Heart left ventricle (tissue), 13 donors: ENCODE results near the gene DIRAS2.

Experiments
- POLR2A ChIP-seq, 2 donors: fragments of 450-650 bp; IDR thresholded peaks; one replicate each; pipeline ENCODE4 v1.6.1; 2017; ENCODE audit warnings: antibody characterized with exemption in 2 of 2, mild to moderate bottlenecking in 2 of 2, moderate library complexity in 2 of 2
- TF ChIP-seq, protein P1 (sequence below), 12 donors: fragments of 200-600 bp; sonication (generic) in 4 of 12; IDR thresholded peaks; one replicate each; pipeline versions ENCODE4 v1.5.0 to v1.8.0; 2018 to 2022; ENCODE audit warnings: antibody characterized with exemption in 12 of 12, mild to moderate bottlenecking in 5 of 12
- donor health status: ischemic (EF 13 %, LVEDD 7.1; RV severe dilation, severe dysfunction).
- donor health status: DM: no; HTN: yes; CAD: no.
- donor health status: DM: no; HTN: no; CAD: no.
- donor health status: ischemic (EF 25% LVEDD 6.9; RV normal size, moderate dysfunction).
- donor health status: ischemic (EF 25% LVEDD 5.7; RV mildly dilated, moderate dysfunction).
- donor health status: ischemic (EF 35%, LVEDD 5.7; RV mildly dilated, moderate dysfunction).
- donor health status: nonischemic (EF 11% LVEDD 7.7; RV severe dilation, severe dysfunction).
- donor health status: DM: yes; HTN: yes; CAD: no.
- donor health status: PGD.
- donor health status: ischemic (EF 29% LVEDD 5.4; RV normal size, mild dysfunction).
- donor health status: nonischemic (EF 23%, LVEDD 6.1; RV moderate dilation, normal function).

DNA sequence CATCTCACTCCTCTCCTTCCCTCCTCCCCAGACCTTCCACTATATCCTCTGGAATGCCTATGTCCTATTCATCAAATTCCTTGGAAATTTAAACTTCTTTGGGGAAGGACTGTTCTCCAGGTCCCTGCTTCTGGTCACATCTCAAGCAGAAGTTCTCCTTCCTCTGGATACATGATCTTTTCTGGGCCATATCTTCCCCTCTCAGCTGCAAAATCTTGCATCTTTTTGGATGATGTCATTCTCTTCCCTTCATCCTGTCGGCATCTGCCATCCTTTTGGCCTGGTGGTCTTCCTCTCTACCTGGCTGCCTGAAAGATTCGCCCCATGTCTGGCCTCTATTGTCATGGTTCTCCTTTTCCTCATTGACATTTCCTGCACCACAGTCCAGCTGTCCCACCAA is 5.2 kb upstream of the DIRAS2 start:
- no peak for TF ChIP-seq POLR2A (IDR thresholded peaks at IDR 0.05)
- TF ChIP-seq, protein P1, sequence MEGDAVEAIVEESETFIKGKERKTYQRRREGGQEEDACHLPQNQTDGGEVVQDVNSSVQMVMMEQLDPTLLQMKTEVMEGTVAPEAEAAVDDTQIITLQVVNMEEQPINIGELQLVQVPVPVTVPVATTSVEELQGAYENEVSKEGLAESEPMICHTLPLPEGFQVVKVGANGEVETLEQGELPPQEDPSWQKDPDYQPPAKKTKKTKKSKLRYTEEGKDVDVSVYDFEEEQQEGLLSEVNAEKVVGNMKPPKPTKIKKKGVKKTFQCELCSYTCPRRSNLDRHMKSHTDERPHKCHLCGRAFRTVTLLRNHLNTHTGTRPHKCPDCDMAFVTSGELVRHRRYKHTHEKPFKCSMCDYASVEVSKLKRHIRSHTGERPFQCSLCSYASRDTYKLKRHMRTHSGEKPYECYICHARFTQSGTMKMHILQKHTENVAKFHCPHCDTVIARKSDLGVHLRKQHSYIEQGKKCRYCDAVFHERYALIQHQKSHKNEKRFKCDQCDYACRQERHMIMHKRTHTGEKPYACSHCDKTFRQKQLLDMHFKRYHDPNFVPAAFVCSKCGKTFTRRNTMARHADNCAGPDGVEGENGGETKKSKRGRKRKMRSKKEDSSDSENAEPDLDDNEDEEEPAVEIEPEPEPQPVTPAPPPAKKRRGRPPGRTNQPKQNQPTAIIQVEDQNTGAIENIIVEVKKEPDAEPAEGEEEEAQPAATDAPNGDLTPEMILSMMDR (IDR thresholded peaks at IDR 0.05) = no peak
